ENCODE results near the gene ZBTB20.

GRCh38 chr3:114456742-114457141 is 690.3 kb downstream of the ZBTB20 start:
- TF ChIP-seq, protein P1, sequence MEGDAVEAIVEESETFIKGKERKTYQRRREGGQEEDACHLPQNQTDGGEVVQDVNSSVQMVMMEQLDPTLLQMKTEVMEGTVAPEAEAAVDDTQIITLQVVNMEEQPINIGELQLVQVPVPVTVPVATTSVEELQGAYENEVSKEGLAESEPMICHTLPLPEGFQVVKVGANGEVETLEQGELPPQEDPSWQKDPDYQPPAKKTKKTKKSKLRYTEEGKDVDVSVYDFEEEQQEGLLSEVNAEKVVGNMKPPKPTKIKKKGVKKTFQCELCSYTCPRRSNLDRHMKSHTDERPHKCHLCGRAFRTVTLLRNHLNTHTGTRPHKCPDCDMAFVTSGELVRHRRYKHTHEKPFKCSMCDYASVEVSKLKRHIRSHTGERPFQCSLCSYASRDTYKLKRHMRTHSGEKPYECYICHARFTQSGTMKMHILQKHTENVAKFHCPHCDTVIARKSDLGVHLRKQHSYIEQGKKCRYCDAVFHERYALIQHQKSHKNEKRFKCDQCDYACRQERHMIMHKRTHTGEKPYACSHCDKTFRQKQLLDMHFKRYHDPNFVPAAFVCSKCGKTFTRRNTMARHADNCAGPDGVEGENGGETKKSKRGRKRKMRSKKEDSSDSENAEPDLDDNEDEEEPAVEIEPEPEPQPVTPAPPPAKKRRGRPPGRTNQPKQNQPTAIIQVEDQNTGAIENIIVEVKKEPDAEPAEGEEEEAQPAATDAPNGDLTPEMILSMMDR (IDR thresholded peaks at IDR 0.05; ENCODE audit: low read length) = no peak
- TF ChIP-seq EZH2 (optimal IDR thresholded peaks at IDR 0.05; ENCODE audit: low read depth, low read length) = no peak

Measured in MM.1S (cell line).